ENCODE results near the gene SLC4A11.
"Not testable (repeated sequence)": the region's sequence is repeated elsewhere in the genome, so short reads cannot be mapped to it uniquely, and the experiment has no call there.

SLC4A11 gene

GRCh38 chr20:3199976-3200755, 38.8 kb downstream of the SLC4A11 start:
- no peak for DNase-seq

- no peak for DNase-seq
Observed at GRCh38 chr20:3199206-3199605, 39.8 kb downstream of the SLC4A11 start.

- DNase-seq = no peak
Observed at GRCh38 chr20:3195590-3196237, 43.3 kb downstream of the SLC4A11 start.

- DNase-seq = no peak
Observed at GRCh38 chr20:3194617-3195280, 44.2 kb downstream of the SLC4A11 start.

- DNase-seq = no peak
Observed at GRCh38 chr20:3193806-3194616, 45.0 kb downstream of the SLC4A11 start.

GRCh38 chr20:3192226-3193015, 46.6 kb downstream of the SLC4A11 start:
- no peak for DNase-seq

- DNase-seq = no peak
Observed at GRCh38 chr20:3190681-3191111, 48.3 kb downstream of the SLC4A11 start.

- DNase-seq = no peak
Observed at GRCh38 chr20:3189561-3190131, 49.3 kb downstream of the SLC4A11 start.

- no peak for DNase-seq
Observed at GRCh38 chr20:3188823-3189413, 50.1 kb downstream of the SLC4A11 start.

GRCh38 chr20:3187861-3188260, 51.1 kb downstream of the SLC4A11 start:
- not testable (repeated sequence) for DNase-seq

GRCh38 chr20:3183896-3184612, 54.9 kb downstream of the SLC4A11 start:
- no peak for DNase-seq

GRCh38 chr20:3182429-3182828, 56.6 kb downstream of the SLC4A11 start:
- not testable (repeated sequence) for DNase-seq

GRCh38 chr20:3181270-3181669, 57.7 kb downstream of the SLC4A11 start:
- no peak for DNase-seq

GRCh38 chr20:3180319-3180718, 58.7 kb downstream of the SLC4A11 start:
- no peak for DNase-seq

GRCh38 chr20:3177746-3178485, 61.1 kb downstream of the SLC4A11 start:
- no peak for DNase-seq

Data from activated CD4-positive, alpha-beta T cell treated with anti-CD3 and anti-CD28 coated beads, Interleukin-2, amount 50 U/mL, for 4 hours (primary cell).